Heart right ventricle (tissue), 16 donors: Measurements from ENCODE around the gene HPCAL1. TPM values are rescaled to one million over a fixed set of nuclear protein-coding genes. Genes with fewer than 3 reads are reported as not detected.

Experiments
- ATAC-seq, 8 donors: fragments of 200-7000 bp; cut with Tn5 transposase; one replicate each; pipeline ENCODE4 v1.9.1; 2020; ENCODE audit warnings: mild to moderate bottlenecking in 8 of 8, moderate library complexity in 8 of 8, moderate number of reproducible peaks in 1 of 8
- DNase-seq, 2 donors: peaks; one replicate each; pipeline ENCODE4 v3.0.0-alpha.2; 2020
- H3K27ac ChIP-seq, 10 donors: fragments of 200-600 bp; sonication (generic) in 2 of 10; one replicate each; pipeline versions ENCODE4 v1.5.0 to v1.8.0; 2020 to 2022; ENCODE audit warnings: mild to moderate bottlenecking in 3 of 10
- H3K27me3 ChIP-seq, 7 donors: fragments of 200-600 bp; one replicate each; pipeline ENCODE4 v1.8.0; 2021 to 2022; ENCODE audit warnings: mild to moderate bottlenecking in 2 of 7
- H3K36me3 ChIP-seq, 9 donors: fragments of 200-600 bp; sonication (generic) in 1 of 9; one replicate each; pipeline versions ENCODE4 v1.5.0 to v1.8.0; 2020 to 2022; ENCODE audit warnings: mild to moderate bottlenecking in 2 of 9
- H3K4me1 ChIP-seq, 9 donors: fragments of 200-600 bp; sonication (generic) in 1 of 9; one replicate each; pipeline versions ENCODE4 v1.5.0 to v1.8.0; 2020 to 2022; ENCODE audit warnings: mild to moderate bottlenecking in 4 of 9
- H3K4me3 ChIP-seq, 10 donors: fragments of 200-600 bp; sonication (generic) in 2 of 10; one replicate each; pipeline versions ENCODE4 v1.5.0 to v1.8.0; 2020 to 2022; ENCODE audit warnings: mild to moderate bottlenecking in 7 of 10, moderate library complexity in 2 of 10
- H3K9me3 ChIP-seq, 11 donors: fragments of 200-600 bp in 10 of 11; sonication (generic) in 2 of 11; one replicate each; pipeline versions ENCODE4 v1.5.0 to v1.8.0; 2013 to 2022; ENCODE audit warnings: mild to moderate bottlenecking in 2 of 11, control low read depth in 1 of 11, moderate library complexity in 1 of 11
- WGBS, 2 donors: extraction: QIAGEN DNeasy Blood & Tissue Kit; methylation state at CpG; one replicate each; pipeline ENCODE4 v1.1.7; 2013; ENCODE audit warnings: inconsistent platforms in 1 of 2; 5-methylcytosine and 5-hydroxymethylcytosine counted together
- intact Hi-C, 10 donors: fragments of 100-400 bp; cut with DNase I; formaldehyde crosslinking; loops; one replicate each; pipeline versions ENCODE4 v1.11.1 to v1.14.2; 2022
- polyA plus RNA-seq, 2 donors: library from polyadenylated mRNA; stranded (reverse); fragments of 200-250 nt; gene quantifications; one replicate each; pipeline ENCODE4 v1.2.3, GENCODE V29; 2013
- total RNA-seq, 10 donors: library from RNA; stranded (reverse); fragmentation: NEBNext Ultra II Directional in 3 of 10; extraction: Animal tissue kit (Norgen Biotek cat#: 25700) in 3 of 10; gene quantifications; one replicate each; pipeline versions ENCODE4 v1.2.1 to v1.2.4, GENCODE V29; 2021 to 2023
- TF ChIP-seq, protein P1 (sequence below), 9 donors: fragments of 200-600 bp; sonication (generic) in 2 of 9; IDR thresholded peaks; one replicate each; pipeline versions ENCODE4 v1.5.0 to v1.8.0; 2021 to 2022; ENCODE audit warnings: antibody characterized with exemption in 9 of 9, mild to moderate bottlenecking in 5 of 9, moderate library complexity in 1 of 9
- donor health status: Arrhythmogenic right ventricular cardiomyopathy.
- donor health status: ischemic (EF 13 %, LVEDD 7.1; RV severe dilation, severe dysfunction).
- donor health status: healthy with polysubstance abuse.
- donor health status: DM: no; HTN: yes; CAD: no.
- donor health status: DM: no; HTN: no; CAD: no.
- donor health status: ischemic (EF 25% LVEDD 6.9; RV normal size, moderate dysfunction).
- donor health status: ischemic (EF 25% LVEDD 5.7; RV mildly dilated, moderate dysfunction).
- donor health status: healthy.
- donor health status: DM: yes; HTN: yes; CAD: no.
- donor health status: Ischemic cardiomyopathy.
- donor health status: ischemic (EF 35%, LVEDD 5.7; RV mildly dilated, moderate dysfunction).
- donor health status: nonischemic (EF 11% LVEDD 7.7; RV severe dilation, severe dysfunction).
- donor health status: DM: yes; HTN: yes; CAD: no.
- donor health status: PGD.
- donor health status: ischemic (EF 29% LVEDD 5.4; RV normal size, mild dysfunction).
- donor health status: nonischemic (EF 23%, LVEDD 6.1; RV moderate dilation, normal function).

Gene HPCAL1
- total and polyA plus RNA-seq, 12 donors, result 15.8 to 49.2 (median 27.5) TPM

DNA sequence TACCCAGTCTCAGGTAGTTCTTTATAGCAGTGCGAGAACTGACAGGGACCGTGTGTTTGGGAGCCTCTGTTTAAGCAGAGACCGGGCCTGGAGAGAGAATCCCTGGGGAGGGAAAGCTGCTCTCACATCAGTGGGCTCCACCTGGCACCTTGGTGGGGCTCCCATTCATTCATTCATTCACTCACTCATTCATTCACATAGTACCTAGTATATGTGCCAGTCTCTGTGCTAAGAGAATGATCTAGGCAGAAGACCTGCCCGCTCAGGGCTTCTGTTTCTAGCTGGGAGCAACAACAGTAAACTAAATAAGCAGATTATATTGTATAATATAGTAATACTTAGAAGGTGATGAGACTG is 17.8 kb downstream of the HPCAL1 start:
- Histone ChIP-seq H3K27ac (no peak overlapping the region), H3K9me3 (no peaks in the 10 kb centered on the region), H3K4me3 (no peak overlapping the region), H3K27me3 (no peaks in the 10 kb centered on the region), H3K36me3 (no peaks in the 10 kb centered on the region), H3K4me1 (peaks cover 0 to 27% (median 5%) of the 10 kb centered on the region in 9 donors)
- no peak for DNase-seq
- 97 to 99% methylated on average over 4 of the region's 4 CpGs for WGBS, 2 donors
- intact Hi-C loops, result no loop called here
- ATAC-seq, result no peak
- TF ChIP-seq, protein P1, sequence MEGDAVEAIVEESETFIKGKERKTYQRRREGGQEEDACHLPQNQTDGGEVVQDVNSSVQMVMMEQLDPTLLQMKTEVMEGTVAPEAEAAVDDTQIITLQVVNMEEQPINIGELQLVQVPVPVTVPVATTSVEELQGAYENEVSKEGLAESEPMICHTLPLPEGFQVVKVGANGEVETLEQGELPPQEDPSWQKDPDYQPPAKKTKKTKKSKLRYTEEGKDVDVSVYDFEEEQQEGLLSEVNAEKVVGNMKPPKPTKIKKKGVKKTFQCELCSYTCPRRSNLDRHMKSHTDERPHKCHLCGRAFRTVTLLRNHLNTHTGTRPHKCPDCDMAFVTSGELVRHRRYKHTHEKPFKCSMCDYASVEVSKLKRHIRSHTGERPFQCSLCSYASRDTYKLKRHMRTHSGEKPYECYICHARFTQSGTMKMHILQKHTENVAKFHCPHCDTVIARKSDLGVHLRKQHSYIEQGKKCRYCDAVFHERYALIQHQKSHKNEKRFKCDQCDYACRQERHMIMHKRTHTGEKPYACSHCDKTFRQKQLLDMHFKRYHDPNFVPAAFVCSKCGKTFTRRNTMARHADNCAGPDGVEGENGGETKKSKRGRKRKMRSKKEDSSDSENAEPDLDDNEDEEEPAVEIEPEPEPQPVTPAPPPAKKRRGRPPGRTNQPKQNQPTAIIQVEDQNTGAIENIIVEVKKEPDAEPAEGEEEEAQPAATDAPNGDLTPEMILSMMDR (IDR thresholded peaks at IDR 0.05), result no peak

DNA sequence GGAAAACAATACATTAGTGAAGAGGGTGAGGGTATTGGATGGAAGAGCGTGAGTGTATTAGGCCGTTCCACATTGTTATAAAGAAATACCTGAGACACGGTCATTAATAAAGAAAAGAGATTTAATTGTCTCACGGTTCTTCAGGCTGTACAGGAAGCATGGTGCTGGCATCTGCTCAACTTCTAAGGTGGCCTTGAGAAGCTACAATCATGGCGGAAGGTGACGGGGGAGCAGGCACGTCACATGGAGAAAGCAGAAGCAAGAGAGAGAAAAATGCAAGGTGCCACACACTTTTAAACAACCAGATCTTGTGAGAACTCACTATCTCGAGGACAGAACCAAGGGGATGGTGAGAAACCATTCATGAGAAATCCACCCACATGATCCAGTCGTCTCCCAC is 18.2 kb downstream of the HPCAL1 start:
- H3K36me3 ChIP-seq, result no peaks in the 10 kb centered on the region
- TF ChIP-seq, protein P1 (IDR thresholded peaks at IDR 0.05), result no peak
- DNase-seq (no peak), ATAC-seq (no peak)
- peaks cover 0 to 31% (median 9%) of the 10 kb centered on the region in 9 donors for H3K4me1 ChIP-seq
- no peak overlapping the region for H3K27ac ChIP-seq
- no peaks in the 10 kb centered on the region for H3K27me3 ChIP-seq
- H3K4me3 ChIP-seq, result no peak overlapping the region
- intact Hi-C loops, result no loop called here
- H3K9me3 ChIP-seq, result no peaks in the 10 kb centered on the region
- WGBS, 2 donors, result 81 to 87% methylated on average over 9 of the region's 9 CpGs

DNA sequence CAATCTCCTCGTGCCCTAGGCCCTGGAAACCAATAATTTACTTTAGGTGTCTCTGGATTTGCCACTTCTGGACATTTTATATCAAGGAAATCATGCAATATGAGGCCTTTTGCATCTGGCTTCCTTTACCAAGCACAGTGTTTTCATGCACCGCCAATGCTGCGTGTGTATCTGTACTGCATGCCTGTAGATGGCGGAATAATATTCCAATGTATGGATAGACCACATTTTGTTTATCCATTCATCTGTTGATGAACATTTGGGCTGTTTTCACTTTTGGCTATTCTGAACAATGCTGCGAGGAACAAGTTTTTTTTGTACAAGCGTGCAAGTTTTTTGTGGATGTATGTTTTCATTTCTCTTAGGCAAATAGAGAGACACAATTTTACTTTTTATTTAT is 18.9 kb downstream of the HPCAL1 start:
- Histone ChIP-seq H3K27me3 (no peaks in the 10 kb centered on the region), H3K27ac (no peak overlapping the region), H3K36me3 (no peaks in the 10 kb centered on the region), H3K4me3 (no peak overlapping the region), H3K4me1 (peaks cover 0 to 38% (median 15%) of the 10 kb centered on the region in 9 donors), H3K9me3 (no peaks in the 10 kb centered on the region)
- ATAC-seq, result no peak
- TF ChIP-seq, protein P1 (IDR thresholded peaks at IDR 0.05), result no peak
- intact Hi-C loops, result no loop called here
- DNase-seq, result no peak
- WGBS, 2 donors, result 98 to 100% methylated on average over 6 of the region's 6 CpGs

DNA sequence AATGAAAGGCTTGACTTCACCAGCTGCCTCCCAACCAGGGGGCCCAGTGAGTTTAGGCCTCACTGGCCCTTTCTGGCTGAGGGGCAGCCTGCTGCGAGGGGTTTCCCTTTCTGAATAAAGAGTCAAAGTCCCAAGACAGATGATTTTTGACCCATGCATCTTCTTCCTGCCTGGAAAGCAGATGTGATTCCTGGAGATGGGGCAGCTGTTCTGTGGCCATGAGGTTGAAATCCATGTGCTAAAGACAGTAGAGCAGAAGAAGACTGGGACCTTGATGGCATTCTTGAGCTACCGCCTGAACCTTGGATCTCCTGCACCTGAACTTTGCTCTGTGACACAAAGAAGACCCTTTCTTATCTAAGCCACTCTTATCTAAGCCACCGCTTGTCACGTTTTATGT is 19.8 kb downstream of the HPCAL1 start:
- Histone ChIP-seq H3K27me3 (no peaks in the 10 kb centered on the region), H3K4me1 (peaks cover 0 to 46% (median 24%) of the 10 kb centered on the region in 9 donors), H3K36me3 (no peaks in the 10 kb centered on the region), H3K9me3 (no peaks in the 10 kb centered on the region), H3K4me3 (no peak overlapping the region), H3K27ac (no peak overlapping the region)
- intact Hi-C loops, result no loop called here
- ATAC-seq (no peak), DNase-seq (no peak)
- TF ChIP-seq, protein P1 (IDR thresholded peaks at IDR 0.05), result no peak
- WGBS, 2 donors, result 91% methylated on average over 4 of the region's 4 CpGs
